ENCODE results near the gene ZNF280B.

DNA sequence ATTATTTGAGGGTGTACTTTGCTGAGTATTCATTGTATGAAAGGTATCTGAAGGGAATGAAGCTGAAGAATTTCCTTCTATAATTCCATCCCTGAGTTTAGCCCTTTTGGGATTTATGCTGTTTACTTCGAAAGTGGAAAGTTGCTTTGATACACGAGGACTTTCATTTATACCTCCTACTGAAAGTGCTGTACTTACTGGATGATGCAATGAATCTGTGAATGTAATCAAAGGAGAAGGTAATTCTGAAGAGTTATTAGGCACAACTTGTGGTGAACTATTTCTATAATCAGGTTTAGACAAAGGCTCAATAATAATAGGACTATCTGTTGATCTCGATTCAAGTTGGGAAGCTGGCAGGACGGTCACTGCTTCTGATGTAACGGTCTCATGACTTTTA is 19.8 kb downstream of the ZNF280B start:
- TF ChIP-seq CTCF (IDR thresholded peaks at IDR 0.05; ENCODE audit: low read depth, low read length) (no peak), POLR2A (IDR thresholded peaks at IDR 0.05; ENCODE audit: extremely low read depth, insufficient read length) (no peak)
- TF ChIP-seq, protein P1, sequence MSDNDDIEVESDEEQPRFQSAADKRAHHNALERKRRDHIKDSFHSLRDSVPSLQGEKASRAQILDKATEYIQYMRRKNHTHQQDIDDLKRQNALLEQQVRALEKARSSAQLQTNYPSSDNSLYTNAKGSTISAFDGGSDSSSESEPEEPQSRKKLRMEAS (IDR thresholded peaks at IDR 0.05; ENCODE audit: low read depth, low read length): no peak
